IMR-90 (cell line): ENCODE results near the gene TGM6. TPM values are rescaled to one million over a fixed set of nuclear protein-coding genes. Genes with fewer than 3 reads are reported as not detected.

Experiments
- ATAC-seq: fragments of 200-7000 bp; cut with Tn5 transposase; 2 replicates; pipeline ENCODE4 v1.9.1; 2020; ENCODE audit warnings: low read depth, mild to moderate bottlenecking, moderate library complexity
- BruUV-seq: library from RNA; stranded (reverse); fragments of 400-500 nt; replicated peaks from 2 replicates; lab custom pipeline; 2021; lab: Mats Ljungman, UMichigan
- CTCF ChIA-PET: fragments of 300-600 bp; formaldehyde crosslinking; extraction: SDS; loops from one replicate; lab custom pipeline; 2021; ENCODE audit warnings: antibody characterized with exemption; lab: Yijun Ruan, JAX
- POLR2A ChIA-PET: fragments of 300-600 bp; sonication (Branson Sonifier 250); formaldehyde crosslinking; loops from one replicate; lab custom pipeline; 2022; ENCODE audit warnings: antibody characterized with exemption; ENCODE audit not compliant: unreplicated experiment; lab: Charles Lee
- DNase-seq: peaks from one replicate; pipeline ENCODE4 v3.0.0; 2013
- H2AFZ ChIP-seq: replicated peaks from 2 replicates; pipeline ENCODE3; 2013; ENCODE audit warnings: low read length, mild to moderate bottlenecking; ENCODE audit not compliant: poor library complexity
- H2AK5ac ChIP-seq: 2 replicates; pipeline ENCODE4 v1.6.1; 2013; ENCODE audit warnings: low read depth, low read length, inconsistent platforms
- H2AK9ac ChIP-seq: replicated peaks from 2 replicates; pipeline ENCODE3; 2013; ENCODE audit warnings: mild to moderate bottlenecking, low read depth, low read length, moderate library complexity; ENCODE audit not compliant: poor library complexity
- H2BK120ac ChIP-seq: 2 replicates; pipeline ENCODE4 v1.6.1; 2013; ENCODE audit warnings: low read depth, low read length, inconsistent platforms
- H2BK15ac ChIP-seq: 3 replicates; pipeline ENCODE4 v1.6.1; 2013; ENCODE audit warnings: low read depth, low read length, inconsistent platforms
- H2BK20ac ChIP-seq: 2 replicates; pipeline ENCODE4 v1.6.1; 2013; ENCODE audit warnings: low read depth, mild to moderate bottlenecking, inconsistent platforms, low read length, moderate library complexity
- H2BK5ac ChIP-seq: 2 replicates; pipeline ENCODE4 v1.6.1; 2013; ENCODE audit warnings: mild to moderate bottlenecking, low read depth, low read length, inconsistent platforms; ENCODE audit not compliant: poor library complexity, severe bottlenecking
- H3K14ac ChIP-seq: replicated peaks from 2 replicates; pipeline ENCODE4 v1.6.1; 2013; ENCODE audit warnings: low read depth, low read length, inconsistent platforms
- H3K18ac ChIP-seq: 2 replicates; pipeline ENCODE4 v1.6.1; 2013; ENCODE audit warnings: low read depth, low read length, control low read depth
- H3K23ac ChIP-seq: 2 replicates; pipeline ENCODE4 v1.6.1; 2013; ENCODE audit warnings: low read depth, low read length, inconsistent platforms
- H3K27ac ChIP-seq: 2 replicates; pipeline ENCODE4 v1.5.1; 2013; ENCODE audit warnings: mild to moderate bottlenecking, control low read depth, low read length; ENCODE audit not compliant: insufficient read depth
- H3K27me3 ChIP-seq: 2 replicates; pipeline ENCODE4 v1.6.1; 2013; ENCODE audit warnings: low read length; ENCODE audit not compliant: control insufficient read depth, insufficient read depth
- H3K36me3 ChIP-seq: 2 replicates; pipeline ENCODE4 v1.6.1; 2013; ENCODE audit warnings: low read length, mixed read lengths; ENCODE audit not compliant: control insufficient read depth, insufficient read depth
- H3K4ac ChIP-seq: 2 replicates; pipeline ENCODE4 v1.6.1; 2013; ENCODE audit warnings: low read depth, low read length, inconsistent platforms
- H3K4me1 ChIP-seq: 2 replicates; pipeline ENCODE4 v1.6.1; 2013; ENCODE audit warnings: low read length, mixed read lengths; ENCODE audit not compliant: control insufficient read depth, insufficient read depth
- H3K4me2 ChIP-seq: 2 replicates; pipeline ENCODE4 v1.6.1; 2013; ENCODE audit warnings: low read depth, mild to moderate bottlenecking, control low read depth, low read length, moderate library complexity
- H3K4me3 ChIP-seq: 2 replicates; pipeline ENCODE4 v1.5.1; 2013; ENCODE audit warnings: low read depth, mild to moderate bottlenecking, control low read depth, low read length, moderate library complexity; ENCODE audit not compliant: insufficient read depth
- H3K56ac ChIP-seq: 2 replicates; pipeline ENCODE4 v1.6.1; 2013; ENCODE audit warnings: low read length, inconsistent platforms; ENCODE audit not compliant: insufficient read depth; ENCODE audit errors: extremely low read depth
- H3K79me1 ChIP-seq, 2 experiments: 2 replicates each; pipeline ENCODE4 v1.6.1; 2013; ENCODE audit warnings: low read length in 2 of 2, inconsistent platforms in 1 of 2, low read depth in 1 of 2
- H3K9ac ChIP-seq: 2 replicates; pipeline ENCODE4 v1.6.1; 2013; ENCODE audit warnings: low read depth, low read length, control low read depth
- H3K9me1 ChIP-seq: 2 replicates; pipeline ENCODE4 v1.6.1; 2013; ENCODE audit warnings: low read length, inconsistent platforms; ENCODE audit not compliant: insufficient read depth
- H3K9me3 ChIP-seq: 2 replicates; pipeline ENCODE4 v1.6.1; 2013; ENCODE audit warnings: low read length; ENCODE audit not compliant: control insufficient read depth, insufficient read depth
- H4K20me1 ChIP-seq: 2 replicates; pipeline ENCODE4 v1.6.1; 2013; ENCODE audit warnings: low read length, inconsistent platforms; ENCODE audit not compliant: insufficient read depth
- H4K5ac ChIP-seq: 2 replicates; pipeline ENCODE4 v1.6.1; 2013; ENCODE audit warnings: mild to moderate bottlenecking, low read depth, low read length, control low read depth
- H4K8ac ChIP-seq, 2 experiments: 2 replicates each; pipeline ENCODE4 v1.6.1; 2013; ENCODE audit warnings: low read depth in 2 of 2, low read length in 2 of 2, control low read depth in 1 of 2, inconsistent platforms in 1 of 2
- H4K91ac ChIP-seq: 2 replicates; pipeline ENCODE4 v1.6.1; 2013; ENCODE audit warnings: low read depth, low read length, inconsistent platforms; ENCODE audit not compliant: insufficient read depth
- CEBPB ChIP-seq: IDR thresholded peaks from 2 replicates; pipeline ENCODE4 v1.6.1; 2012; ENCODE audit warnings: low read depth, low read length, improper control_type of control experiment
- MAFK ChIP-seq: IDR thresholded peaks from 2 replicates; pipeline ENCODE4 v1.6.1; 2012; ENCODE audit warnings: low read depth, low read length, improper control_type of control experiment
- POLR2A ChIP-seq: IDR thresholded peaks from 2 replicates; pipeline ENCODE4 v1.6.1; 2012; ENCODE audit warnings: mild to moderate bottlenecking, low read depth, low read length
- RCOR1 ChIP-seq: IDR thresholded peaks from 2 replicates; pipeline ENCODE4 v1.6.1; 2012; ENCODE audit warnings: mild to moderate bottlenecking, low read length, improper control_type of control experiment; ENCODE audit not compliant: insufficient replicate concordance
- SMC3 ChIP-seq: fragments of 150-350 bp; IDR thresholded peaks from 2 replicates; pipeline ENCODE4 v1.6.1; 2016; ENCODE audit warnings: low read depth, mild to moderate bottlenecking, antibody characterized with exemption, low read length, moderate library complexity
- WGBS, 2 experiments: methylation state at CpG; one replicate each; pipeline versions ENCODE4 v1.1.5 to v1.1.7; 2013; ENCODE audit warnings: missing lambda C conversion rate in 2 of 2; ENCODE audit not compliant: insufficient read length in 1 of 2; ENCODE audit errors: extremely low coverage in 2 of 2; 5-methylcytosine and 5-hydroxymethylcytosine counted together
- dilution Hi-C: fragments of 300-500 bp; cut with HindIII; formaldehyde crosslinking; loops from one replicate; pipeline ENCODE4 v1.14.3; 2018; ENCODE audit warnings: low sequenced_read_pairs; ENCODE audit not compliant: unreplicated experiment
- in situ Hi-C: fragments of 300-500 bp; cut with MboI; formaldehyde crosslinking; loops from 3 replicates; pipeline ENCODE4 v1.14.3; 2019; ENCODE audit warnings: low sequenced_read_pairs, inconsistent platforms, mixed read lengths
- intact Hi-C: fragments of 100-400 bp; cut with micrococcal nuclease; formaldehyde crosslinking; loops from 2 replicates; pipeline ENCODE4 v1.10.0; 2022
- polyA plus RNA-seq, 3 experiments: library from polyadenylated mRNA; depleted of rRNA; stranded (reverse); fragments of >200 nt; gene quantifications; 2 replicates each; pipeline ENCODE4 v1.2.3, GENCODE V29; 2012; ENCODE audit warnings: low replicate concordance in 1 of 3
- total RNA-seq: library from RNA; depleted of rRNA; stranded (reverse); fragments of >200 nt; gene quantifications from 2 replicates; pipeline ENCODE4 v1.2.3, GENCODE V29; 2012

The TGM6 gene
- total and polyA plus RNA-seq, 2 of the 4 experiments (the other 2 are of a cell fraction), result not detected

DNA sequence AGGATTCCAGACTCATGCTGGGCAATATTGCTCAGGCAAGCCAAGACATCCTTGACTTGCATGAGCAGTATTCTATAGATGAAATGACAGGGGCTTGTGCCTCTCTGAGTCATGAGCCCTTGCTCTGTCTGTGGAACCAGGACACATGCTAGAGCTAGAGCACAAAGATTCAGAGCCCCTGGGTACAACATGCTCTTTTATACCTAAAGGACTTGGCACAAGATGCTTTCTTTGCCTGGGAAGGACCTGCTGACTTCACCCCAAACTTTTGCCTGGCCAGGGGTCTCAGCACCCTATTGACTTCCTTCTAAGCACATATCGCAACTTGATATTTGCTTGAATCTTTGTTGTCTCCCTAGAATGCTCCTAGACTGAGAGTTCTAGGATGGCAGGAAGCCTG, 27.4 kb downstream of the TGM6 start:
- no peak overlapping the region for H2BK5ac ChIP-seq
- H3K79me1 ChIP-seq, result no peaks in the 10 kb centered on the region
- H3K9ac ChIP-seq, result no peak overlapping the region
- H3K4me3 ChIP-seq, result no peak overlapping the region
- ChIA-PET POLR2A (no interaction called here), CTCF (no interaction called here)
- H3K23ac ChIP-seq, result no peak overlapping the region
- ATAC-seq, result no peak
- TF ChIP-seq CEBPB, result no peak
- TF ChIP-seq SMC3, result no peak
- TF ChIP-seq RCOR1, result no peak
- no peak for TF ChIP-seq MAFK
- no peak for TF ChIP-seq POLR2A
- H3K9me3 ChIP-seq, result no peaks in the 10 kb centered on the region
- no peaks in the 10 kb centered on the region; the same call in 1 of the 2 replicates for H3K27me3 ChIP-seq
- no peak for DNase-seq
- H3K18ac ChIP-seq, result no peak overlapping the region
- no peak overlapping the region for H4K5ac ChIP-seq
- H2AK9ac ChIP-seq, result no peak overlapping the region
- H2BK20ac ChIP-seq, result no peak overlapping the region
- no peaks in the 10 kb centered on the region for H4K20me1 ChIP-seq
- intact Hi-C loops (no loop called here), dilution Hi-C loops (no loop called here), in situ Hi-C loops (no loop called here)
- no peak overlapping the region for H2BK120ac ChIP-seq
- no peak overlapping the region for H3K4me2 ChIP-seq
- H3K9me1 ChIP-seq, result no peaks in the 10 kb centered on the region
- no TSS peak for BruUV-seq
- no peak overlapping the region for H2AFZ ChIP-seq
- H2AK5ac ChIP-seq, result no peak overlapping the region
- H4K8ac ChIP-seq, result no peak overlapping the region
- no peak overlapping the region for H2BK15ac ChIP-seq
- no CpG with 5 or more reads among the region's 1 CpG for WGBS, 2 experiments
- H3K4ac ChIP-seq, result no peak overlapping the region
- no peak overlapping the region for H3K27ac ChIP-seq
- no peak overlapping the region for H4K91ac ChIP-seq
- no peaks in the 10 kb centered on the region for H3K36me3 ChIP-seq
- no peak overlapping the region for H3K14ac ChIP-seq
- no peaks in the 10 kb centered on the region for H3K4me1 ChIP-seq
- no peak overlapping the region for H3K56ac ChIP-seq
